RWPE1 (cell line): ENCODE results near the gene OSER1.

Experiments
- CTCF ChIA-PET: fragments of 350-600 bp; sonication (Branson Sonifier 250); formaldehyde crosslinking; extraction: SDS; loops from one replicate; lab custom pipeline; 2021; lab: Yijun Ruan, JAX
- POLR2A ChIA-PET: fragments of 400-600 bp; formaldehyde crosslinking; extraction: SDS; loops from one replicate; lab custom pipeline; 2020; ENCODE audit warnings: antibody characterized with exemption; ENCODE audit not compliant: low non-redundant PET; lab: Yijun Ruan, JAX
- DNase-seq: peaks from one replicate; pipeline ENCODE4 v3.0.0; 2012; ENCODE audit warnings: low spot score
- H3K27ac ChIP-seq: fragments of 450-650 bp; 2 replicates; pipeline ENCODE4 v1.5.1; 2017
- CTCF ChIP-seq: fragments of 450-650 bp; conservative IDR thresholded peaks from 2 replicates; pipeline ENCODE4 v1.5.1; 2017; ENCODE audit warnings: low read depth, mild to moderate bottlenecking

The OSER1 gene

GRCh38 chr20:44211177-44212039, 837 bp upstream of the OSER1 start:
- CTCF ChIA-PET = interaction anchor here (0.6 to 1.7 kb wide), 7 partner anchors 8 to 471 kb away, joined by 3 to 6 read pairs (median 3); partner anchors contain the start of gene FITM2
- peak overlapping the region; percentile 99 for H3K27ac ChIP-seq
- POLR2A ChIA-PET = interaction anchor here (0.6 kb wide), 1 partner anchor 103 kb away, joined by 3 read pairs; no protein-coding TSS in a partner anchor
- no peak for DNase-seq
- TF ChIP-seq CTCF = no peak

- DNase-seq = no peak
- CTCF ChIA-PET = interaction anchor here (0.6 to 1.5 kb wide), 4 partner anchors 20 to 101 kb away, joined by 3 to 6 read pairs (median 4); partner anchors contain the start of gene FITM2
- H3K27ac ChIP-seq = peak overlapping the region; percentile 99
- TF ChIP-seq CTCF = no peak
- POLR2A ChIA-PET = interaction anchor here (0.6 to 0.9 kb wide), 3 partner anchors 95 to 260 kb away, joined by 3 to 4 read pairs (median 3); no protein-coding TSS in a partner anchor
Observed at GRCh38 chr20:44209686-44210405, 725 bp downstream of the OSER1 start.

GRCh38 chr20:44208770-44209169, 1.8 kb downstream of the OSER1 start:
- H3K27ac ChIP-seq = no peak overlapping the region
- ChIA-PET CTCF (interaction anchor here (0.6 to 0.8 kb wide), 4 partner anchors 13 to 188 kb away, joined by 3 to 6 read pairs (median 3); no protein-coding TSS in a partner anchor), POLR2A (interaction anchor here (0.7 kb wide), 1 partner anchor 214 kb away, joined by 5 read pairs; no protein-coding TSS in a partner anchor)
- DNase-seq = no peak
- TF ChIP-seq CTCF = no peak

DNA sequence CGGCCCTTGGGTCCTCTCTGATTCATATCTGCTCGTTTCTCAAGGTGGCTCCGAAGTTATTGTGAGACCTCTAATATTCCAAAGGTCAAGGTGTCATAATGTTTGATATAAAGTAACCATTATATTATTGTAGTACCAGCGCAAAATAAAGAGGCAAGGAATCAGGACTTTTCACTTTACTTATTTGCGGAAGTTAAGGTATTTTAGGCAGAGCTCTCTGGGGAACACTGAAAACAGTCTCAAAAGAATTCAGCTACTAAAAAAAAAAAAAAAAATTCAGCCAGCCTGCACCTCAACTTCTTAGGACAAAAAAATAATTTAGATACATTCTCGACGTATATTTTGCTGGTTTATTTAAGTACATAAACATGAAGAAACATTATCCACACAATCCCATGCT, 2.4 kb downstream of the OSER1 start:
- CTCF ChIA-PET = interaction anchor here (0.6 to 0.8 kb wide), 4 partner anchors 41 to 188 kb away, joined by 3 read pairs; no protein-coding TSS in a partner anchor
- no peak for DNase-seq
- POLR2A ChIA-PET = interaction anchor here (0.7 kb wide), 2 partner anchors 103 to 214 kb away, joined by 4 to 5 read pairs; partner anchors contain the start of gene FITM2
- no peak for TF ChIP-seq CTCF
- H3K27ac ChIP-seq = no peak overlapping the region

- TF ChIP-seq CTCF = no peak
- no peak for DNase-seq
Observed at GRCh38 chr20:44207126-44207723, 3.3 kb downstream of the OSER1 start.

DNA sequence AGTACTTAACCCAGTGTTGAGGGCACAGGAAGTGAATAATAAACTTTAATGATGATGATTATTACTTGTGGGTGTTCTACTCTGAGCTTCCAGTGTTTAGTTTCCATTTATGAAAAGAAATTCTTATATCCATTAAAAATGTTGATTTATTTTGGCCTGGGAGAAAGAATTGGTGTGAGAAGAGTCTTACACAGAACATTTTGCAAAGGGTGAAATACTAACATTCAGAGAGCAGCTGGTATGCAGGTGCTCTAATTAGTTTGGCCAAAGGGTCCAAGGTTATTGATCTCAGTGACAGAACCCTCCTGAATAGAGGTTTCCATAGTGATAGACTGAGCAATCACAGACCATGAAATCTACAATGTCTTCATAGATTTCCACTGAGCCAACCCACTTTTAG, 4.4 kb downstream of the OSER1 start:
- no peak for DNase-seq
- CTCF ChIA-PET = interaction anchor here (0.7 kb wide), 1 partner anchor 169 kb away, joined by 4 read pairs; no protein-coding TSS in a partner anchor
- POLR2A ChIA-PET = no interaction called here
- no peak for TF ChIP-seq CTCF
- no peak overlapping the region for H3K27ac ChIP-seq

More at GRCh38 chr20:44207126-44207723, 3.3 kb downstream of the OSER1 start:
- ChIA-PET CTCF (no interaction called here), POLR2A (no interaction called here)
- H3K27ac ChIP-seq = no peak overlapping the region
